Measurements from ENCODE around the gene ANGEL1.

Gene ANGEL1

DNA sequence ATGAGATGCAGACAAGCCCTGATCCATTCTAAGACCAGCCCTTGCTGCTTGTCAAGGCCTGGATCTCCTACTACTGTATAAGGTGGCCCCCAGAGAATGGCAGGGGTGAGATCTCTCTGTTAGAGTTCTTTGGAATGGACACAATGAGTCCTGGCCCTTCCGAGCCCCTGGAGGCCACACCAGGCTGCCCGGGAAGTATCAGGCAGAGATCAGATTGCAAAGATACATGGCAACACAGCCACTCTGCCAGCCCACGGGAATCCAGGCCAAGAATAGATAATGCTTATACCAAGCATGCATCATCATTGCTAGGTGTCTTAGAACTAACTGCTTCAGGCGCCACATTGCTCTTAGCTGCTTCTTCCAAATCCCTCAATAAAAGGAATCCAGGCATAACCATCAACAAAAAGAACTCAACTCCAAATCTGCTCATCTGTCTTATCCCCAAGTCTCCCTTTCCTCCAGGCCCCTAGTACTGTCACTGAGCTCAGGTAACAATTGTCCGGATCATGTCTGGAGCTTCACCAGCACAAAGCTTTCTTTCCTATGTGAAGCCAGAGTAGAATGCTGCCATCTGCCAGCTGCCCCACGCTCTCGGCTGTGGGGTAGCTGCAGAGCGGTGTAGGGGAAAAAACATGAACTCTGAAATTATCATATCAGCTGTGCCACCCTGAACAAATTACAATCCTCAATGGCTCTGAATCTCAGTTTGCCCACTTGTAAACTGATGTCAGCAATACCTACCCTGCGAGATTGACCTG, 56.9 kb downstream of the ANGEL1 start:
- peaks cover 14% of the 10 kb centered on the region for H3K27me3 ChIP-seq (ENCODE audit: control insufficient read depth, insufficient read depth, low read length)
- no peaks in the 10 kb centered on the region for H3K36me3 ChIP-seq (ENCODE audit: control insufficient read depth, insufficient read depth, low read length)
- no peaks in the 10 kb centered on the region for H3K9me3 ChIP-seq (ENCODE audit: control insufficient read depth, low read length)
- no peak overlapping the region for H3K9ac ChIP-seq (ENCODE audit: low read length)
- H3K4me1 ChIP-seq (ENCODE audit: control insufficient read depth, insufficient read depth, low read length), result peaks cover 4% of the 10 kb centered on the region
- no peak overlapping the region for H3K4me3 ChIP-seq (ENCODE audit: low read length)

DNA sequence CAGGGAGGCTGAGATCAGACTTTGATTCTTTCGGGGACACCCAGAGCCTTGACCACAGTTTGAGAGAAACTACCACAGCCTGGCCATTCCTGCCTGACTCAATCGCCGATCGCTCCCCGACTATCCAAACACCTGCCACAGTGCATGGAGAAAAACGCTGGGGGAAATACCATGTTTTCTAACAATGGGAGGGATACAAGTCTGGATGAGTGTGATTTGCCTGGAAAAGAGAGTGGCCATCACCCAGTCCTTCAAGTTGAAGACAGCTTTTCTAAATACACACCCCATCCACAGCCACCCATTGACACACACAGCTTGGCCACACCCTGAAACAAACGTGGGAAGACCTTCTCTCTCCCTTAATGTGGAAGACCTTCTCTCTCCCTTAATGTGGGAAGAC, 58.1 kb downstream of the ANGEL1 start:
- no peak overlapping the region for H3K9ac ChIP-seq (ENCODE audit: low read length)

DNA sequence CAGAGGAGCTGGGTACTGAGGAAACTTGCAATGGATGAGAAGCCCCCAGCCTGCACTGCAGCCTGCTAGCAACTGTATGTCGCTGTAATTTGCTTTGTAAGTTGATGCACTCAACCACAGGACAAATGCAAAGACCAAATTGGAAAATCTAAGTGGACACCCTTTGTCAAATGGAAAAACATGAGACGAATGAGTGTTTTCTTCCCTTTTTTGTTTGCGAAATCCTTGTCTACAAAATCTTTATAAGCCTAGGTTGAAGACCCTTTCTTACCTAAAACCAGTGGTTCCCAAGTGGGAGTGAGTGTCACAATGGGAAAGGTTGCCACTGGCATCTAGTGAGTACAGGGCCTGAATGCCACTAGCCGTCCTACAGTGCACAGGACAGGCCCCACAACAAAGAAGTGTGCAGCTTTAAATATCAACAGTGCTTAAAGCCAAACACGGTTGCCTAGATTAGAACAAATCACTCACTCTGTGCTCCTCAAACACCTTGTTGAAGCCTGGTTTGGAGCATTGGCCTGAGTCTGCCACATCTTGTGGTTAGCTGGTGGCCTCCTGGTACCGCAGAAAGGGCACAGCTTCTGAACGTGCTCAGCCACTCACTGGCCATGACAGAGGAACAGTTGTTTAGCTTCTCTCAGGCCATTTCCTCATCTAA, 59.0 kb downstream of the ANGEL1 start:
- H3K9ac ChIP-seq (ENCODE audit: low read length), result no peak overlapping the region
- no peaks in the 10 kb centered on the region for H3K9me3 ChIP-seq (ENCODE audit: control insufficient read depth, low read length)
- no peaks in the 10 kb centered on the region for H3K4me1 ChIP-seq (ENCODE audit: control insufficient read depth, insufficient read depth, low read length)
- no peaks in the 10 kb centered on the region for H3K36me3 ChIP-seq (ENCODE audit: control insufficient read depth, insufficient read depth, low read length)
- no peaks in the 10 kb centered on the region for H3K27me3 ChIP-seq (ENCODE audit: control insufficient read depth, insufficient read depth, low read length)
- no peak overlapping the region for H3K4me3 ChIP-seq (ENCODE audit: low read length)

More for the DNA sequence above, 58.1 kb downstream of the ANGEL1 start:
- H3K4me1 ChIP-seq (ENCODE audit: control insufficient read depth, insufficient read depth, low read length), result no peaks in the 10 kb centered on the region
- no peak overlapping the region for H3K4me3 ChIP-seq (ENCODE audit: low read length)
- no peaks in the 10 kb centered on the region for H3K9me3 ChIP-seq (ENCODE audit: control insufficient read depth, low read length)
- peaks cover 2% of the 10 kb centered on the region for H3K27me3 ChIP-seq (ENCODE audit: control insufficient read depth, insufficient read depth, low read length)
- no peaks in the 10 kb centered on the region for H3K36me3 ChIP-seq (ENCODE audit: control insufficient read depth, insufficient read depth, low read length)

DNA sequence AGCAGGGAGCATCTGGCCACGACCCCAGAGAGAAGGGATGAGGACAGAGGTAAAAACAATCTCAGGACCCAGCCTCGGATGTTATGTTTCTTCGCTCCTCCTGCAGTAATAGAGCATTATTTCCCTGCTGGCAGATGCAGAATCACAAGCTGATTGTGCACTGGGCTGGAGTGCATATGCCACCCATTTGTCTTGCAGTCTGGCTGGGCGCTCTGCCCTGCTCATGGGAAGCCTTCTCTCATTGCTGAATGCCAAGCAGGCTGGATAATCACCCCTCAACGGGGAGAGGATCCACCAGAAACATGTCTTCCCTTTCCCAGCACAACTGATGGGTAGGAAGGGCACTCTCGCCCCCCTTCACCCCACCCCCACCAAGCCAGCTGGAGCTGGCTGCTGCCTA, 59.9 kb downstream of the ANGEL1 start:
- no peak overlapping the region for H3K4me3 ChIP-seq (ENCODE audit: low read length)
- H3K9ac ChIP-seq (ENCODE audit: low read length), result no peak overlapping the region
- no peaks in the 10 kb centered on the region for H3K27me3 ChIP-seq (ENCODE audit: control insufficient read depth, insufficient read depth, low read length)
- no peaks in the 10 kb centered on the region for H3K36me3 ChIP-seq (ENCODE audit: control insufficient read depth, insufficient read depth, low read length)
- H3K9me3 ChIP-seq (ENCODE audit: control insufficient read depth, low read length), result no peaks in the 10 kb centered on the region
- no peaks in the 10 kb centered on the region for H3K4me1 ChIP-seq (ENCODE audit: control insufficient read depth, insufficient read depth, low read length)

DNA sequence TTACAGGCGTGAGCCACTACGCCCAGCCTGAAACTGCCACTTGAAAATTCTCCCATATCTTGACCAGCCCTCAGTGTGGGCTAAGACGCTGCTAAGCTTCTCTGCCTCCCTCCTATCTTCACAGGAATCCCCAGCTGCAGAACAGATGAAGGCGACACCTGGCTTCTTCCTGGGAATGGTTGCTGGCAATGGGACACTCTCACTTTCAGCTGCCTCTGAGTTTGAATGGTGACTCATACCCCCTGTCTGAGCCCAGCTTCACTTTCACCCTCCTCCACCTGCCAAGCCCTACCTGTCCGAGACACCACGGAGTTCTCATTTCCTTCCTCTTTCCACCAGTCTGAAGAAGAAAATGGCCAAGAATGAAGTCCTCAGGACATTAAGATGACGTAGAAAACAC, 69.7 kb downstream of the ANGEL1 start:
- H3K9ac ChIP-seq (ENCODE audit: low read length), result no peak overlapping the region

DNA sequence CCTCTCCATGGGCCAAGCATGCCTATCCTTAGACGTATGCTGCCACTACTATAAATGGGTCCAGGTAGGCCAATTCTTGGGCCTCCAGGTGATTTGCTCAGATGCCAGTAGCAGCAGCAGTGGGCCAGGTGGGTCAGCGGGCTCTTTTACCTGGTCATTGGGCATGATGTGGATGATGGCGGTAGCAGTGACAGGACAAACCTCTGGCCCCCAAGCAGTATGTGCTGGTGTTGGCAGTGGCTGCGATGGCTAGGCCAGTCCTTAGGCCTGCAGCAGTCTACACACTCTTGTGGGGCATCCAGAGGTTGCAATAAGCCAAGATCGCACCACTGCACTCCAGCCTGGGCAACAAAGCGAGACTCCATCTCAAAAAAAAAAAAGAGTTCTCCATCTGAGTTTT, 70.5 kb downstream of the ANGEL1 start:
- no peak overlapping the region for H3K4me3 ChIP-seq (ENCODE audit: low read length)

More for the DNA sequence above, 69.7 kb downstream of the ANGEL1 start:
- no peaks in the 10 kb centered on the region for H3K4me1 ChIP-seq (ENCODE audit: control insufficient read depth, insufficient read depth, low read length)
- H3K27me3 ChIP-seq (ENCODE audit: control insufficient read depth, insufficient read depth, low read length), result no peaks in the 10 kb centered on the region
- H3K9me3 ChIP-seq (ENCODE audit: control insufficient read depth, low read length), result no peaks in the 10 kb centered on the region
- no peaks in the 10 kb centered on the region for H3K36me3 ChIP-seq (ENCODE audit: control insufficient read depth, insufficient read depth, low read length)
- H3K4me3 ChIP-seq (ENCODE audit: low read length), result no peak overlapping the region

DNA sequence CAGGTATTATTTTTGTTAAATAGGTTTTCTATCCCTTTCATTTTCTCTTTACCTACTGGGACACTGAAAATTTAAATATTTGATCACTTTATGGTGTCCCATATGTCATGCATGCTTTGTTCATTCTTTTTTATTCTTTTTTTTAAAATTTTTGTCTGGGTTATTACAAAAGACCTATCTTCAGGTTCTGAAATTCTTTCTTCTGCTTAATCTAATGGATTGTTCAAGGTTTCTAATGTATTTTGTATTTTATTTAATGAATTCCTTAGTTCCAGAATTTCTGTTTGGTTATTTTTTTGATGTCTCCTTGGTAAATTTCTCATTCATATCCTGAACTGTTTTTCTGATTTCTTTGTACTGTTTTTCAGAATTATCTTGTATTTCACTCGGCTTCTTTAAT, 71.6 kb downstream of the ANGEL1 start:
- H3K9me3 ChIP-seq (ENCODE audit: control insufficient read depth, low read length), result no peaks in the 10 kb centered on the region
- H3K9ac ChIP-seq (ENCODE audit: low read length), result no peak overlapping the region
- H3K27me3 ChIP-seq (ENCODE audit: control insufficient read depth, insufficient read depth, low read length), result no peaks in the 10 kb centered on the region
- H3K4me1 ChIP-seq (ENCODE audit: control insufficient read depth, insufficient read depth, low read length), result no peaks in the 10 kb centered on the region
- H3K4me3 ChIP-seq (ENCODE audit: low read length), result no peak overlapping the region
- H3K36me3 ChIP-seq (ENCODE audit: control insufficient read depth, insufficient read depth, low read length), result no peaks in the 10 kb centered on the region

More for the DNA sequence above, 70.5 kb downstream of the ANGEL1 start:
- H3K4me1 ChIP-seq (ENCODE audit: control insufficient read depth, insufficient read depth, low read length), result no peaks in the 10 kb centered on the region
- no peaks in the 10 kb centered on the region for H3K36me3 ChIP-seq (ENCODE audit: control insufficient read depth, insufficient read depth, low read length)
- no peaks in the 10 kb centered on the region for H3K9me3 ChIP-seq (ENCODE audit: control insufficient read depth, low read length)
- H3K27me3 ChIP-seq (ENCODE audit: control insufficient read depth, insufficient read depth, low read length), result no peaks in the 10 kb centered on the region
- H3K9ac ChIP-seq (ENCODE audit: low read length), result no peak overlapping the region
